ENCODE results near the gene CD320.

- no peak for TF ChIP-seq CTCF (IDR thresholded peaks at IDR 0.05; ENCODE audit: poor library complexity, severe bottlenecking)
- TF ChIP-seq RAD21 (conservative IDR thresholded peaks at IDR 0.05), result no peak
- no peak for TF ChIP-seq EP300 (conservative IDR thresholded peaks at IDR 0.05; ENCODE audit: poor library complexity, severe bottlenecking)
- no peak for TF ChIP-seq TAF1 (IDR thresholded peaks at IDR 0.05; ENCODE audit: low read depth)
- TF ChIP-seq SMC3 (conservative IDR thresholded peaks at IDR 0.05; ENCODE audit: poor library complexity), result no peak
- TF ChIP-seq REST (IDR thresholded peaks at IDR 0.05; ENCODE audit: borderline replicate concordance), result no peak
- TF ChIP-seq EZH2 (IDR thresholded peaks at IDR 0.05; ENCODE audit: borderline replicate concordance, insufficient read depth, low read length, poor library complexity, severe bottlenecking), result no peak
- TF ChIP-seq POLR2AphosphoS5 (IDR thresholded peaks at IDR 0.05), result no peak
Observed at GRCh38 chr19:8322638-8322997, 14.5 kb upstream of the CD320 start.
